ENCODE data around the gene ARL5A. TPM values are rescaled to one million over a fixed set of nuclear protein-coding genes. Genes with fewer than 3 reads are reported as not detected.
A peak's percentile ranks its signal among the peaks of the same experiment; 100 is the strongest.
"Not testable (repeated sequence)": the region's sequence is repeated elsewhere in the genome, so short reads cannot be mapped to it uniquely, and the experiment has no call there.

ARL5A gene
- polyA plus RNA-seq, 2 of the 4 experiments (the other 2 are of a cell fraction), result 28.4 to 29.5 TPM

GRCh38 chr2:151795646-151796240 is 32.5 kb downstream of the ARL5A start:
- ATAC-seq, result no peak
- CTCF ChIA-PET, result no interaction called here

GRCh38 chr2:151794422-151794821 is 33.8 kb downstream of the ARL5A start:
- POLR2A ChIA-PET, ATAC-seq: not testable (repeated sequence)
- CTCF ChIA-PET, result interaction anchor here (0.7 kb wide), 1 partner anchor 145 kb away, joined by 3 read pairs; no protein-coding TSS in a partner anchor

More at GRCh38 chr2:151795646-151796240, 32.5 kb downstream of the ARL5A start:
- 69% methylated on average over 4 of the region's 4 CpGs for WGBS (ENCODE audit: missing lambda C conversion rate)
- 0 out of 3 replicates have a peak, but pooled peaks cover 5% of the 10 kb centered on the region for H3K4me1 ChIP-seq
- H3K4me2 ChIP-seq, result no peak overlapping the region
- FAIRE-seq, result no peak
- no peak for DNase-seq (ENCODE audit: low read depth in 1 of 2, low spot score in 1 of 2)
- no peaks in the 10 kb centered on the region for H3K9me3 ChIP-seq
- POLR2A ChIA-PET, result no interaction called here
- H3K4me3 ChIP-seq, result no peak overlapping the region
- H3K27ac ChIP-seq, result no peak overlapping the region
- 0 out of 4 replicates have a peak, but pooled peaks of 1 of the 2 experiments have one; percentile 12 for TF ChIP-seq CEBPB (IDR thresholded peaks at IDR 0.05)
- no peak for TF ChIP-seq NPAS2 (CRISPR knock-in tag; IDR thresholded peaks at IDR 0.05; ENCODE audit: borderline replicate concordance)

GRCh38 chr2:151793123-151793522 is 35.1 kb downstream of the ARL5A start:
- ATAC-seq (no peak), FAIRE-seq (no peak)

More at GRCh38 chr2:151794422-151794821, 33.8 kb downstream of the ARL5A start:
- not testable (repeated sequence) for H3K4me3 ChIP-seq; H3K4me1 ChIP-seq; H3K4me2 ChIP-seq; H3K27ac ChIP-seq; H3K9me3 ChIP-seq; FAIRE-seq; DNase-seq (ENCODE audit: low read depth in 1 of 2, low spot score in 1 of 2)
- 93% methylated on average over 6 of the region's 6 CpGs for WGBS (ENCODE audit: missing lambda C conversion rate)

More at GRCh38 chr2:151793123-151793522, 35.1 kb downstream of the ARL5A start:
- ChIA-PET POLR2A (no interaction called here), CTCF (no interaction called here)
- Histone ChIP-seq H3K27ac (no peak overlapping the region), H3K4me1 (0 out of 3 replicates have a peak, but pooled peaks cover 5% of the 10 kb centered on the region), H3K4me2 (no peak overlapping the region), H3K9me3 (no peaks in the 10 kb centered on the region), H3K4me3 (no peak overlapping the region)
- WGBS (ENCODE audit: missing lambda C conversion rate), result 96% methylated on average over 3 of the region's 3 CpGs
- no peak for DNase-seq (ENCODE audit: low read depth in 1 of 2, low spot score in 1 of 2)
- no peak for TF ChIP-seq JUN (IDR thresholded peaks at IDR 0.05)
- TF ChIP-seq ELK1 (IDR thresholded peaks at IDR 0.05; ENCODE audit: low read depth, low read length), result no peak
- TF ChIP-seq USF2 (IDR thresholded peaks at IDR 0.05), result no peak
- TF ChIP-seq ZSCAN20 (CRISPR knock-in tag; IDR thresholded peaks at IDR 0.05), result no peak
- no peak for TF ChIP-seq HOXB5 (CRISPR knock-in tag; IDR thresholded peaks at IDR 0.05)
- TF ChIP-seq E2F6 (IDR thresholded peaks at IDR 0.05; ENCODE audit: borderline replicate concordance, low read depth), result no peak
- TF ChIP-seq ATOH8 (CRISPR knock-in tag; IDR thresholded peaks at IDR 0.05; ENCODE audit: low read depth), result no peak
- no peak for TF ChIP-seq GATA3 (IDR thresholded peaks at IDR 0.05; ENCODE audit: borderline replicate concordance)
- no peak for TF ChIP-seq HDAC2 (IDR thresholded peaks at IDR 0.05)
- no peak for TF ChIP-seq RARB (CRISPR knock-in tag; IDR thresholded peaks at IDR 0.05)
- no peak for TF ChIP-seq RCOR1 (IDR thresholded peaks at IDR 0.05; ENCODE audit: low read depth, low read length)
- no peak for TF ChIP-seq HES2 (IDR thresholded peaks at IDR 0.05)
- no peak for TF ChIP-seq ZNF302 (CRISPR knock-in tag; IDR thresholded peaks at IDR 0.05)
- TF ChIP-seq ZC3H11A (IDR thresholded peaks at IDR 0.05), result no peak
- no peak for TF ChIP-seq HMGXB4 (CRISPR knock-in tag; IDR thresholded peaks at IDR 0.05; ENCODE audit: borderline replicate concordance)
- no peak for TF ChIP-seq CBX8 (IDR thresholded peaks at IDR 0.05)
- no peak for TF ChIP-seq PHF8 (IDR thresholded peaks at IDR 0.05; ENCODE audit: borderline replicate concordance, low read depth)

All from A549 (cell line).